MM.1S (cell line): ENCODE results near the gene IFT27.

Experiments
- EZH2 ChIP-seq: fragments of 300-600 bp; sonication (generic); optimal IDR thresholded peaks from 2 replicates; pipeline ENCODE3; 2017; ENCODE audit warnings: low read depth, mild to moderate bottlenecking, antibody characterized with exemption, low read length, mixed read lengths
- EZH2phosphoT487 ChIP-seq: fragments of 300-600 bp; sonication (generic); IDR thresholded peaks from 2 replicates; pipeline ENCODE4 v1.6.1; 2018; ENCODE audit warnings: antibody characterized with exemption, low read length
- TF ChIP-seq, protein P1 (sequence below): fragments of 300-600 bp; sonication (generic); IDR thresholded peaks from 2 replicates; pipeline ENCODE4 v1.5.1; 2016; ENCODE audit warnings: antibody characterized with exemption, low read length, mixed read lengths

DNA sequence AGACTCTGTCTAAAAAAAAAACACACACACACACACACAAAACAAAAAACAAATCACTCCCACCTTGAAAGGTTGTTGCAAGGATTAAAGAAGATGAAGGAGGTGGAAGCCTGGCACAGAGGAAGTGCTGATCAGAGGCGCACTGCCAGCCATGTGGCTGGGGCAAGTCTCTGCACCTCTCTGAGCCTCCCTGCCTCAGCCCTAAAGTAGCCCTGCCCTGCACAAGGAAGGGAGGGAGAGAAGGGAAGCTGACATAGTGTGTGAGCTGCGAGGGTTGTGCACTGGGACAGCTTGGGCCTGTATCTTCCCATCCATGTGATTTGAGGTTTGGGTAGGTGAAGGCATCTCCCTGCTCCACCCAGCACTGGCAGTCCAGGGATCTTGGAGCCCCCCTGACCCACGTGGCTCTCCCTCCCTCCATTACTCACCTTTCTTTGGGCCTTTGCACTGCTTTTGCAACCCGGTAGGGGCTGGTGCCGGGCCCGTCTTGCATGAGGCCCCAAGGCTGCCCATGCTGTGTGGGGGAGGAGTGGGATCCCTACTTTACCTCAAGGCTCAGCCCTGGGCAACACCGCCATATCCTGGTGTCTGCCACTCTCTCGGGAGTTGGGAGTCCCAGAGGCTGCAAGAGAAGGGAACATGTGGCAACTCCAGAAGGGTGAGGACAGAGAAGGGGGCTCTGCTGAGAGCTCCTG lies 30.5 kb downstream of the IFT27 start:
- TF ChIP-seq, protein P1, sequence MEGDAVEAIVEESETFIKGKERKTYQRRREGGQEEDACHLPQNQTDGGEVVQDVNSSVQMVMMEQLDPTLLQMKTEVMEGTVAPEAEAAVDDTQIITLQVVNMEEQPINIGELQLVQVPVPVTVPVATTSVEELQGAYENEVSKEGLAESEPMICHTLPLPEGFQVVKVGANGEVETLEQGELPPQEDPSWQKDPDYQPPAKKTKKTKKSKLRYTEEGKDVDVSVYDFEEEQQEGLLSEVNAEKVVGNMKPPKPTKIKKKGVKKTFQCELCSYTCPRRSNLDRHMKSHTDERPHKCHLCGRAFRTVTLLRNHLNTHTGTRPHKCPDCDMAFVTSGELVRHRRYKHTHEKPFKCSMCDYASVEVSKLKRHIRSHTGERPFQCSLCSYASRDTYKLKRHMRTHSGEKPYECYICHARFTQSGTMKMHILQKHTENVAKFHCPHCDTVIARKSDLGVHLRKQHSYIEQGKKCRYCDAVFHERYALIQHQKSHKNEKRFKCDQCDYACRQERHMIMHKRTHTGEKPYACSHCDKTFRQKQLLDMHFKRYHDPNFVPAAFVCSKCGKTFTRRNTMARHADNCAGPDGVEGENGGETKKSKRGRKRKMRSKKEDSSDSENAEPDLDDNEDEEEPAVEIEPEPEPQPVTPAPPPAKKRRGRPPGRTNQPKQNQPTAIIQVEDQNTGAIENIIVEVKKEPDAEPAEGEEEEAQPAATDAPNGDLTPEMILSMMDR = no peak
- TF ChIP-seq EZH2 = no peak
- TF ChIP-seq EZH2phosphoT487 = no peak
